ENCODE results near the gene PTGFRN. TPM values are rescaled to one million over a fixed set of nuclear protein-coding genes. Genes with fewer than 3 reads are reported as not detected.

PTGFRN gene
- total RNA-seq, 1 donor from 2014 or later, result 91.3 TPM

GRCh38 chr1:116899529-116899928 is 10.2 kb upstream of the PTGFRN start:
- TF ChIP-seq CTCF (IDR thresholded peaks at IDR 0.05; ENCODE audit: insufficient read depth, low read length, poor library complexity, severe bottlenecking), result no peak
- H3K36me3 ChIP-seq (ENCODE audit: control insufficient read depth, insufficient read depth, low read length), result no peaks in the 10 kb centered on the region
- H3K27me3 ChIP-seq (ENCODE audit: control insufficient read depth, insufficient read depth, low read length), result no peaks in the 10 kb centered on the region
- H3K4me3 ChIP-seq (ENCODE audit: low read depth, low read length), result no peak overlapping the region
- DNase-seq (ENCODE audit: low read depth), result no peak

- no peaks in the 10 kb centered on the region for H3K36me3 ChIP-seq (ENCODE audit: control insufficient read depth, insufficient read depth, low read length)
- DNase-seq (ENCODE audit: low read depth), result no peak
- TF ChIP-seq CTCF (IDR thresholded peaks at IDR 0.05; ENCODE audit: insufficient read depth, low read length, poor library complexity, severe bottlenecking), result no peak
- no peaks in the 10 kb centered on the region for H3K27me3 ChIP-seq (ENCODE audit: control insufficient read depth, insufficient read depth, low read length)
- H3K4me3 ChIP-seq (ENCODE audit: low read depth, low read length), result no peak overlapping the region
Observed at GRCh38 chr1:116900471-116901365, 9.0 kb upstream of the PTGFRN start.

- no peak for DNase-seq (ENCODE audit: low read depth)
- no peaks in the 10 kb centered on the region for H3K36me3 ChIP-seq (ENCODE audit: control insufficient read depth, insufficient read depth, low read length)
- no peaks in the 10 kb centered on the region for H3K27me3 ChIP-seq (ENCODE audit: control insufficient read depth, insufficient read depth, low read length)
- TF ChIP-seq CTCF (IDR thresholded peaks at IDR 0.05; ENCODE audit: insufficient read depth, low read length, poor library complexity, severe bottlenecking), result no peak
- H3K4me3 ChIP-seq (ENCODE audit: low read depth, low read length), result no peak overlapping the region
Observed at GRCh38 chr1:116902027-116902426, 7.7 kb upstream of the PTGFRN start.

GRCh38 chr1:116902723-116903383 is 6.9 kb upstream of the PTGFRN start:
- H3K4me3 ChIP-seq (ENCODE audit: low read depth, low read length), result no peak overlapping the region
- H3K27me3 ChIP-seq (ENCODE audit: control insufficient read depth, insufficient read depth, low read length), result no peaks in the 10 kb centered on the region
- no peak for DNase-seq (ENCODE audit: low read depth)
- H3K36me3 ChIP-seq (ENCODE audit: control insufficient read depth, insufficient read depth, low read length), result no peaks in the 10 kb centered on the region
- TF ChIP-seq CTCF (IDR thresholded peaks at IDR 0.05; ENCODE audit: insufficient read depth, low read length, poor library complexity, severe bottlenecking), result no peak

- no peak for DNase-seq (ENCODE audit: low read depth)
- TF ChIP-seq CTCF (IDR thresholded peaks at IDR 0.05; ENCODE audit: insufficient read depth, low read length, poor library complexity, severe bottlenecking), result no peak
- no peak overlapping the region for H3K4me3 ChIP-seq (ENCODE audit: low read depth, low read length)
- H3K27me3 ChIP-seq (ENCODE audit: control insufficient read depth, insufficient read depth, low read length), result no peaks in the 10 kb centered on the region
- no peaks in the 10 kb centered on the region for H3K36me3 ChIP-seq (ENCODE audit: control insufficient read depth, insufficient read depth, low read length)
Observed at GRCh38 chr1:116904791-116905320, 4.9 kb upstream of the PTGFRN start.

Measured in kidney epithelial cell (primary cell).